Fibroblast of lung (primary cell): Measurements from ENCODE around the gene PGGHG. TPM values are rescaled to one million over a fixed set of nuclear protein-coding genes. Genes with fewer than 3 reads are reported as not detected.

ENCODE experiments used
- DNase-seq, 2 donors: peaks; one replicate each; pipeline versions ENCODE4 v3.0.0 to v3.0.0-alpha.2; 2010; ENCODE audit warnings: low read depth in 2 of 2
- H2AFZ ChIP-seq: 2 replicates; pipeline ENCODE4 v1.5.1; 2012; ENCODE audit warnings: low read length, control low read depth, inconsistent platforms
- H3K27ac ChIP-seq: 2 replicates; pipeline ENCODE4 v1.5.1; 2011; ENCODE audit warnings: low read length, control low read depth; ENCODE audit not compliant: insufficient read depth
- H3K27me3 ChIP-seq: 2 replicates; pipeline ENCODE4 v1.5.1; 2011; ENCODE audit warnings: mild to moderate bottlenecking, low read length; ENCODE audit not compliant: control insufficient read depth, insufficient read depth
- H3K36me3 ChIP-seq: 2 replicates; pipeline ENCODE4 v1.5.1; 2011; ENCODE audit warnings: low read length; ENCODE audit not compliant: control insufficient read depth, insufficient read depth
- H3K4me1 ChIP-seq: 2 replicates; pipeline ENCODE4 v1.5.1; 2011; ENCODE audit warnings: low read length; ENCODE audit not compliant: control insufficient read depth, insufficient read depth; ENCODE audit errors: extremely low read depth
- H3K4me2 ChIP-seq: 2 replicates; pipeline ENCODE4 v1.5.1; 2011; ENCODE audit warnings: low read length, control low read depth; ENCODE audit not compliant: insufficient read depth; ENCODE audit errors: extremely low read depth
- H3K4me3 ChIP-seq, 4 experiments: fragments of 200-600 bp in 1 of 4; sonication (generic) in 1 of 4; replicated peaks in 1 of 4; 2 replicates each; pipeline ENCODE4 v1.5.1; 2011 to 2016; ENCODE audit warnings: low read length in 4 of 4, low read depth in 3 of 4, mild to moderate bottlenecking in 3 of 4, control low read depth in 2 of 4, inconsistent platforms in 1 of 4, mixed read lengths in 1 of 4; ENCODE audit not compliant: insufficient read depth in 1 of 4; ENCODE audit errors: control extremely low read depth in 1 of 4
- H3K79me2 ChIP-seq: 2 replicates; pipeline ENCODE4 v1.5.1; 2012; ENCODE audit warnings: mild to moderate bottlenecking, low read length, inconsistent platforms; ENCODE audit not compliant: control insufficient read depth, insufficient read depth
- H3K9ac ChIP-seq: 2 replicates; pipeline ENCODE4 v1.5.1; 2011; ENCODE audit warnings: mild to moderate bottlenecking, low read length, control low read depth; ENCODE audit not compliant: insufficient read depth
- H3K9me3 ChIP-seq: 2 replicates; pipeline ENCODE4 v1.5.1; 2012; ENCODE audit warnings: low read depth, low read length; ENCODE audit not compliant: control insufficient read depth, insufficient read depth
- H4K20me1 ChIP-seq: 2 replicates; pipeline ENCODE4 v1.5.1; 2011; ENCODE audit warnings: low read length; ENCODE audit not compliant: control insufficient read depth, insufficient read depth; ENCODE audit errors: extremely low read depth
- CTCF ChIP-seq, 2 donors: IDR thresholded peaks in 1 of 2; conservative IDR thresholded peaks in 1 of 2; 1 replicate in 1 of 2; 2 replicates in 1 of 2; pipeline ENCODE4 v1.5.1; 2011 to 2012; ENCODE audit warnings: low read length in 2 of 2, control low read depth in 1 of 2, inconsistent platforms in 1 of 2, low read depth in 1 of 2, mild to moderate bottlenecking in 1 of 2
- EZH2 ChIP-seq: IDR thresholded peaks from 2 replicates; pipeline ENCODE4 v1.5.1; 2012; ENCODE audit warnings: low read length, control low read depth, mild to moderate bottlenecking; ENCODE audit errors: missing control alignments
- polyA plus RNA-seq, 2 donors: library from polyadenylated mRNA; depleted of rRNA in 1 of 2; stranded (reverse) in 1 of 2; unstranded in 1 of 2; fragments of >200 nt; gene quantifications; 2 replicates each; pipeline ENCODE4 v1.2.1, GENCODE V29; 2011 to 2012; ENCODE audit warnings: missing spikeins in 1 of 2
- total RNA-seq: library from RNA; depleted of rRNA; stranded (reverse); fragments of >200 nt; gene quantifications from 2 replicates; pipeline ENCODE4 v1.2.1, GENCODE V29; 2014

The PGGHG gene
- total and polyA plus RNA-seq, 2 donors (not counting 1 experiment from before 2014, with no cell fraction given) = 4.6 to 8.4 TPM

DNA sequence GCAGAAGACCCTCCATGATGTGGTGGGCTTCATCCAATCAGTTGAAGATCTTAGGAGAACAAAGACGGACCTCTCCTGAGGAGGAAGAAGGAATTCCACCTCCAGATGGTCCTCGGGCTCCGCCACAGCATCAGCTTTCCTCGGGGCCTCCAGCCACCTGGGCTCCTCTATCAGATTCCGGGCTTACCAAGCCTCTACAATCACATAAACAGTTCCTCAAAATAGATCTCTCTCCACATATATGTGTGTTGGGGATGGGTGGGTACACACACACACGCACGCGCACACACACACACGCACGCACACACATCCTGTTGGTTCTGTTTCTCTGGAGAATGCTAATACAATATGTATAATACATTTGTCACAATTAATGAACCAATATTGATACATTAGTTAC, 29.5 kb upstream of the PGGHG start:
- Histone ChIP-seq H3K4me1 (no peaks in the 10 kb centered on the region), H3K27me3 (no peaks in the 10 kb centered on the region), H4K20me1 (no peaks in the 10 kb centered on the region), H3K9ac (no peak overlapping the region), H3K79me2 (no peaks in the 10 kb centered on the region), H3K36me3 (no peaks in the 10 kb centered on the region), H2AFZ (no peak overlapping the region), H3K9me3 (no peaks in the 10 kb centered on the region), H3K4me3 (no peak overlapping the region), H3K27ac (no peak overlapping the region), H3K4me2 (no peak overlapping the region)
- no peak for DNase-seq
- TF ChIP-seq EZH2 (no peak), CTCF (conservative IDR thresholded peaks at IDR 0.05 in 1 of 2, IDR thresholded peaks at IDR 0.05 in 1 of 2; ENCODE audit: low read depth in 1 of 2, low read length in 2 of 2) (no peak)

GRCh38 chr11:261624-262023, 27.3 kb upstream of the PGGHG start:
- H2AFZ ChIP-seq = no peak overlapping the region
- H3K4me1 ChIP-seq = no peaks in the 10 kb centered on the region
- no peak overlapping the region for H3K27ac ChIP-seq
- DNase-seq = no peak
- H3K79me2 ChIP-seq = no peaks in the 10 kb centered on the region
- H3K36me3 ChIP-seq = no peaks in the 10 kb centered on the region
- H4K20me1 ChIP-seq = no peaks in the 10 kb centered on the region
- no peak for TF ChIP-seq EZH2
- no peak for TF ChIP-seq CTCF (conservative IDR thresholded peaks at IDR 0.05 in 1 of 2, IDR thresholded peaks at IDR 0.05 in 1 of 2; ENCODE audit: low read depth in 1 of 2, low read length in 2 of 2)
- H3K9me3 ChIP-seq = no peaks in the 10 kb centered on the region
- no peak overlapping the region for H3K4me3 ChIP-seq
- H3K4me2 ChIP-seq = no peak overlapping the region
- H3K27me3 ChIP-seq = no peaks in the 10 kb centered on the region
- no peak overlapping the region for H3K9ac ChIP-seq

- H3K4me1 ChIP-seq = peaks cover 4% of the 10 kb centered on the region
- H3K79me2 ChIP-seq = no peaks in the 10 kb centered on the region
- DNase-seq = no peak
- H2AFZ ChIP-seq = no peak overlapping the region
- H3K27me3 ChIP-seq = no peaks in the 10 kb centered on the region
- no peaks in the 10 kb centered on the region for H3K9me3 ChIP-seq
- H3K9ac ChIP-seq = no peak overlapping the region
- H4K20me1 ChIP-seq = no peaks in the 10 kb centered on the region
- H3K36me3 ChIP-seq = no peaks in the 10 kb centered on the region
- no peak overlapping the region for H3K4me2 ChIP-seq
- TF ChIP-seq CTCF (conservative IDR thresholded peaks at IDR 0.05 in 1 of 2, IDR thresholded peaks at IDR 0.05 in 1 of 2; ENCODE audit: low read depth in 1 of 2, low read length in 2 of 2) = no peak
- TF ChIP-seq EZH2 = no peak
- no peak overlapping the region for H3K4me3 ChIP-seq
- H3K27ac ChIP-seq = no peak overlapping the region
Measured at GRCh38 chr11:266676-267439, 22.1 kb upstream of the PGGHG start.
